K562 (cell line): ENCODE data around the gene CNNM4. TPM values are rescaled to one million over a fixed set of nuclear protein-coding genes. Genes with fewer than 3 reads are reported as not detected.

Experiments used
- ATAC-seq: fragments of 200-7000 bp; cut with Tn5 transposase; 3 replicates; pipeline ENCODE4 v1.9.1; 2020; ENCODE audit warnings: moderate library complexity
- BruUV-seq: library from RNA; stranded (reverse); fragments of 400-500 nt; replicated peaks from 2 replicates; lab custom pipeline; 2021; lab: Mats Ljungman, UMichigan
- CTCF ChIA-PET: fragments of 300-600 bp; formaldehyde crosslinking; extraction: SDS; loops from one replicate; lab custom pipeline; 2021; ENCODE audit warnings: low intra/inter-chr PET ratio; lab: Yijun Ruan, JAX
- POLR2A ChIA-PET: fragments of 300-600, 350-650 bp; sonication (Branson Sonifier 250); formaldehyde crosslinking; extraction: SDS; loops from one replicate; lab custom pipeline; 2021; ENCODE audit warnings: antibody characterized with exemption, inconsistent platforms; lab: Yijun Ruan, JAX
- DNase-seq, 4 experiments: peaks; one replicate each; pipeline versions ENCODE4 v3.0.0 to v3.0.0-alpha.2; 2011 to 2018; ENCODE audit warnings: low spot score in 3 of 4, mixed read lengths in 3 of 4; ENCODE audit errors: extremely low read depth in 1 of 4
- FAIRE-seq: peaks from 2 replicates; lab custom pipeline; 2011; peaks lifted over from hg19 to GRCh38; lab: Jason Lieb, UNC
- H2AFZ ChIP-seq: 2 replicates; pipeline ENCODE4 v1.6.0; 2011; ENCODE audit warnings: low read depth, low read length, control low read depth, inconsistent platforms
- H3K27ac ChIP-seq: fragments of 200-600 bp; 3 replicates; pipeline ENCODE4 v1.8.0; 2011; ENCODE audit warnings: low read depth, mild to moderate bottlenecking, control low read depth, inconsistent platforms, low read length, moderate library complexity, mixed read lengths; ENCODE audit errors: extremely low read depth
- H3K27me3 ChIP-seq, 2 experiments: fragments of 300-600 bp in 1 of 2; 2 replicates in 1 of 2; 3 replicates in 1 of 2; pipeline versions ENCODE4 v1.6.0 to v1.8.0; 2011; ENCODE audit warnings: inconsistent platforms in 2 of 2, low read length in 2 of 2, mild to moderate bottlenecking in 1 of 2, mixed read lengths in 1 of 2, moderate library complexity in 1 of 2; ENCODE audit not compliant: control insufficient read depth in 2 of 2, insufficient read depth in 2 of 2
- H3K36me3 ChIP-seq: fragments of 300-600 bp; 3 replicates; pipeline ENCODE4 v1.8.0; 2011; ENCODE audit warnings: mild to moderate bottlenecking, low read length, inconsistent platforms; ENCODE audit not compliant: control insufficient read depth, insufficient read depth
- H3K4me1 ChIP-seq, 2 experiments: fragments of 200-600 bp in 1 of 2; replicated peaks in 1 of 2; 2 replicates in 1 of 2; 3 replicates in 1 of 2; pipeline versions ENCODE4 v1.5.1 to v1.8.0; 2011; ENCODE audit warnings: inconsistent platforms in 2 of 2, low read length in 2 of 2, mild to moderate bottlenecking in 1 of 2, mixed read lengths in 1 of 2, moderate library complexity in 1 of 2; ENCODE audit not compliant: control insufficient read depth in 2 of 2, insufficient read depth in 2 of 2
- H3K4me2 ChIP-seq: 2 replicates; pipeline ENCODE4 v1.6.1; 2011; ENCODE audit warnings: low read length, control low read depth, inconsistent platforms, mixed read lengths; ENCODE audit not compliant: insufficient read depth
- H3K4me3 ChIP-seq: fragments of 200-600 bp; sonication (generic), shearing (Covaris generic); 2 replicates; pipeline ENCODE4 v1.5.1; 2016; ENCODE audit warnings: control low read depth, inconsistent platforms
- H3K79me2 ChIP-seq: fragments of 200-600 bp; 3 replicates; pipeline ENCODE4 v1.8.0; 2011; ENCODE audit warnings: low read length, inconsistent platforms; ENCODE audit not compliant: control insufficient read depth, insufficient read depth
- H3K9ac ChIP-seq, 2 experiments: 2 replicates each; pipeline versions ENCODE4 v1.6.0 to v1.6.1; 2011; ENCODE audit warnings: low read depth in 2 of 2, low read length in 2 of 2, control low read depth in 1 of 2, inconsistent platforms in 1 of 2, mild to moderate bottlenecking in 1 of 2, mixed read lengths in 1 of 2; ENCODE audit not compliant: insufficient read depth in 1 of 2
- H3K9me1 ChIP-seq: one replicate; pipeline ENCODE4 v1.6.0; 2011; ENCODE audit warnings: inconsistent platforms, mild to moderate bottlenecking, low read length, moderate library complexity; ENCODE audit not compliant: control insufficient read depth, insufficient read depth
- H3K9me3 ChIP-seq: replicated peaks from 2 replicates; pipeline ENCODE4 v1.5.1; 2011; ENCODE audit warnings: low read depth, low read length, inconsistent platforms; ENCODE audit not compliant: control insufficient read depth, insufficient read depth
- H4K20me1 ChIP-seq: replicated peaks from 2 replicates; pipeline ENCODE4 v1.6.1; 2011; ENCODE audit warnings: low read length, inconsistent platforms, mixed read lengths; ENCODE audit not compliant: control insufficient read depth, insufficient read depth
- BHLHE40 ChIP-seq: IDR thresholded peaks from 2 replicates; pipeline ENCODE4 v1.6.1; 2011; ENCODE audit warnings: low read length, improper control_type of control experiment
- CHCHD3 ChIP-seq: fragments of 250-450 bp; sonication (Bioruptor Pico); IDR thresholded peaks from 2 replicates; pipeline ENCODE4 v2.1.2; 2022; ENCODE audit warnings: mild to moderate bottlenecking
- DACH1 ChIP-seq: fragments of 450-650 bp; IDR thresholded peaks from 2 replicates; pipeline ENCODE4 v1.6.1; 2018; ENCODE audit not compliant: partially characterized antibody
- ETV5 ChIP-seq: sonication (generic); formaldehyde crosslinking; IDR thresholded peaks from 2 replicates; pipeline ENCODE4 v1.4.0; 2020; ENCODE audit warnings: low read depth, mild to moderate bottlenecking, missing genetic modification reagents
- GTF2A2 ChIP-seq: IDR thresholded peaks from 2 replicates; pipeline ENCODE4 v1.6.1; 2016; ENCODE audit warnings: mild to moderate bottlenecking, missing genetic modification characterization, missing compliant biosample characterization
- HNRNPL ChIP-seq: fragments of 200-400 bp; formaldehyde crosslinking; IDR thresholded peaks from 2 replicates; pipeline ENCODE4 v1.6.1; 2017; ENCODE audit warnings: low read depth, mild to moderate bottlenecking, low read length
- IFI16 ChIP-seq: fragments of 250-450 bp; sonication (Bioruptor Pico); IDR thresholded peaks from 2 replicates; pipeline ENCODE4 v2.1.2; 2022; ENCODE audit warnings: mild to moderate bottlenecking, inconsistent platforms
- KDM1A ChIP-seq, 2 experiments: fragments of 450-650 bp; IDR thresholded peaks; 2 replicates each; pipeline ENCODE4 v1.6.1; 2016; ENCODE audit warnings: mild to moderate bottlenecking in 2 of 2
- KLF6 ChIP-seq: fragments of 250-450 bp; sonication (Bioruptor Pico); IDR thresholded peaks from 2 replicates; pipeline ENCODE4 v1.4.0; 2020; ENCODE audit warnings: mild to moderate bottlenecking, moderate library complexity, borderline replicate concordance
- NCOR1 ChIP-seq: fragments of 450-650 bp; IDR thresholded peaks from 2 replicates; pipeline ENCODE4 v1.6.1; 2016; ENCODE audit warnings: mild to moderate bottlenecking, moderate library complexity
- NR2F6 ChIP-seq: fragments of 450-650 bp; formaldehyde crosslinking; IDR thresholded peaks from 2 replicates; pipeline ENCODE4 v1.4.0; 2020; ENCODE audit warnings: mild to moderate bottlenecking
- PML ChIP-seq: IDR thresholded peaks from 2 replicates; pipeline ENCODE4 v1.6.1; 2012; ENCODE audit warnings: low read length, inconsistent platforms
- POLR2AphosphoS5 ChIP-seq: IDR thresholded peaks from 2 replicates; pipeline ENCODE4 v1.6.1; 2011; ENCODE audit warnings: mild to moderate bottlenecking, low read depth, low read length, moderate library complexity; ENCODE audit not compliant: control insufficient read depth, insufficient read depth
- SMAD1 ChIP-seq: fragments of 150-350 bp; IDR thresholded peaks from 2 replicates; pipeline ENCODE4 v1.6.1; 2014; ENCODE audit warnings: low read length, low read depth; ENCODE audit not compliant: partially characterized antibody
- TAF9B ChIP-seq: fragments of 450-650 bp; IDR thresholded peaks from 2 replicates; pipeline ENCODE4 v1.6.1; 2018; ENCODE audit warnings: mild to moderate bottlenecking; ENCODE audit not compliant: partially characterized antibody
- TEAD1 ChIP-seq, 2 experiments: fragments of 450-650 bp in 1 of 2; sonication (generic) in 1 of 2; formaldehyde crosslinking; IDR thresholded peaks; 2 replicates each; pipeline versions ENCODE4 v1.4.0 to v1.8.0; 2020 to 2022; ENCODE audit warnings: mild to moderate bottlenecking in 2 of 2, missing genetic modification reagents in 1 of 2
- WGBS: fragments of 100-300 bp; shearing (Covaris generic); methylation state at CpG from one replicate; pipeline ENCODE4 v1.1.6; 2016; ENCODE audit warnings: low coverage, mixed read lengths; ENCODE audit not compliant: insufficient coverage; ENCODE audit errors: missing lambda C conversion rate; 5-methylcytosine and 5-hydroxymethylcytosine counted together
- in situ Hi-C: fragments of 300-500 bp; cut with MboI; formaldehyde crosslinking; loops from 4 replicates; pipeline ENCODE4 v1.15.0; 2018; ENCODE audit warnings: inconsistent platforms, mixed read lengths
- intact Hi-C: fragments of 100-400 bp; cut with micrococcal nuclease; formaldehyde crosslinking; loops from 2 replicates; pipeline ENCODE4 v1.14.2; 2022
- polyA plus RNA-seq, 8 experiments: library from polyadenylated mRNA; depleted of rRNA in 4 of 8; stranded (reverse) in 5 of 8; unstranded in 3 of 8; fragments of >200 nt; fragmentation: Nextera tagmentation in 2 of 8; fragmentation: Illumina TruSeq in 1 of 8; extraction: Ambion mirVana in 2 of 8; extraction: Trizol in 1 of 8; gene quantifications; 2 replicates each; pipeline versions ENCODE4 v1.2.1 to v1.2.3, GENCODE V29; 2011 to 2014; ENCODE audit warnings: inconsistent platforms in 1 of 8, missing spikeins in 1 of 8
- total RNA-seq, 7 experiments: library from RNA; depleted of rRNA in 6 of 7; stranded (reverse); fragments of >200 nt in 6 of 7; fragmentation: Illumina TruSeq in 2 of 7; extraction: Trizol in 2 of 7; gene quantifications; 2 replicates each; pipeline versions ENCODE4 v1.2.1 to v1.2.3, GENCODE V29; 2011 to 2021; ENCODE audit warnings: low replicate concordance in 1 of 7
- TF ChIP-seq, protein P1 (sequence below): fragments of 450-650 bp; IDR thresholded peaks from 2 replicates; pipeline ENCODE4 v1.6.1; 2017; ENCODE audit warnings: antibody characterized with exemption
- TF ChIP-seq, protein P2 (sequence below): fragments of 200-800 bp; sonication (Bioruptor generic); IDR thresholded peaks from 2 replicates; pipeline ENCODE4 v1.6.1; 2017; ENCODE audit warnings: missing genetic modification characterization, missing compliant biosample characterization
- TF ChIP-seq, protein P3 (sequence below): fragments of 450-650 bp; formaldehyde crosslinking; IDR thresholded peaks from 2 replicates; pipeline ENCODE4 v1.4.0; 2022; ENCODE audit warnings: mild to moderate bottlenecking, moderate library complexity

Gene CNNM4
- total and polyA plus RNA-seq, 9 of the 15 experiments (the other 6 are each of a cell fraction or from before 2014, with no cell fraction given): 0.96 to 6.3 (median 2.8) TPM

DNA sequence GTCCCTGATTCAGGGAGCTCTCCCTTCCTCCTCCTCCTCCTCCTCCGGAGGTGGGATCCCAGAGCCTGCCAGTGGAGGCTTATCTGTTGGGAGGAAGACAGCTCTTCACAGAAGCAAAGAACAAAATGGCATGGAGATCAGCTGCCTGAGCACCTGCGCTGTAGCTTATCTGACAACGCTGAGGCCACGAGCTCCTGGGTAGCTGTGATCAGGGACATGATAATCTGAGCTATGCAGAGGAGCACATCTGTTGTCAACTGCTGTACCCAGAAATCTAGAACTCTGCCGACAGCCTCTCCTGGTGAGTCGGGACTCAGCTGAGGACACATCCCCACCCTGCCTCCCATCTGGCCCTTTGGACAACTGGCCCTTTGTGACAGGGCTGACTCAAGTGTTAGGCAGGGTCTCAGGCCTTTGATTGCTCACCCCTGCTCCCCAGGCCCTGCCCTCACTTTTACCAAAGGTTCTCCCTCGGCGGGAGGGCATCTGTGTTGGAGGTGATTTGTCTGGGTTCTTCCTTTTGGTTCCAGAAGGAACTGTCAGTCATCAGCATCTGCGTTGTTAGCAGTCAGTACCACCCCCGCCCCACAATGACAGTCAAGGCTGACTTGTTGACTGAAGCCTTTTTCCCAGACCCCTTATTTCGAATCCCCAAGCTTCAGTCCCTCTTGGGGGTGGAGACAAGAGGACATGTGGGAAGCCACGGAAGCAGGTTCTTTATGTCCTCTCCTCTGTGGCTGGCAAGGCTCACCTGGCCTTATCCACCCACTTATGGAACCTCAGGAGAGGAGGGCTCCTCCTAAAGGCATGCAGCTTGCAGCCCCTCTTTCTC lies 49.5 kb downstream of the CNNM4 start:
- BruUV-seq: no TSS peak
- H3K27me3 ChIP-seq: no peaks in the 10 kb centered on the region
- no peak overlapping the region for H3K4me3 ChIP-seq
- H3K79me2 ChIP-seq: no peaks in the 10 kb centered on the region
- H3K4me2 ChIP-seq: no peak overlapping the region
- no peaks in the 10 kb centered on the region for H3K9me3 ChIP-seq
- peak overlapping the region in 1 of 2 experiments; percentile 75; a peak in 1 of 4 replicates for H3K9ac ChIP-seq
- no peaks in the 10 kb centered on the region for H3K36me3 ChIP-seq
- H4K20me1 ChIP-seq: 0 out of 2 replicates have a peak, but pooled peaks cover 5% of the 10 kb centered on the region
- H3K27ac ChIP-seq: no peak overlapping the region
- ChIA-PET CTCF (no interaction called here), POLR2A (interaction anchor here (0.5 to 2.2 kb wide), 9 partner anchors 8 to 187 kb away, joined by 3 to 8 read pairs (median 4); partner anchors contain the start of gene ANKRD39)
- H3K9me1 ChIP-seq: peaks cover 5% of the 10 kb centered on the region
- intact Hi-C loops (loop anchor here (10.0 kb wide), 1 partner anchor 255 kb away; no protein-coding TSS in a partner anchor), in situ Hi-C loops (no loop called here)
- WGBS: 17% methylated on average over 11 of the region's 12 CpGs
- H3K4me1 ChIP-seq: peaks cover 11 to 20% of the 10 kb centered on the region in 2 experiments; a peak in 4 of 5 replicates
- FAIRE-seq (peak; percentile 89), DNase-seq (peak; percentile 41 to 74 (median 50)), ATAC-seq (peak; percentile 75)
- no peak overlapping the region for H2AFZ ChIP-seq
- TF ChIP-seq NR2F6 (CRISPR knock-in tag): no peak
- TF ChIP-seq PML: peak; percentile 66; the same call in 1 of the 2 replicates
- no peak for TF ChIP-seq IFI16 (CRISPR knock-in tag)
- no peak for TF ChIP-seq GTF2A2
- TF ChIP-seq HNRNPL: no peak
- TF ChIP-seq BHLHE40: peak; percentile 63
- TF ChIP-seq ETV5: no peak
- TF ChIP-seq CHCHD3 (CRISPR knock-in tag): no peak
- no peak for TF ChIP-seq TAF9B
- TF ChIP-seq DACH1: no peak
- TF ChIP-seq KLF6 (CRISPR knock-in tag): no peak
- TF ChIP-seq SMAD1: no peak
- peak; percentile 71; the same call in 1 of the 2 replicates for TF ChIP-seq POLR2AphosphoS5
- TF ChIP-seq, protein P1, sequence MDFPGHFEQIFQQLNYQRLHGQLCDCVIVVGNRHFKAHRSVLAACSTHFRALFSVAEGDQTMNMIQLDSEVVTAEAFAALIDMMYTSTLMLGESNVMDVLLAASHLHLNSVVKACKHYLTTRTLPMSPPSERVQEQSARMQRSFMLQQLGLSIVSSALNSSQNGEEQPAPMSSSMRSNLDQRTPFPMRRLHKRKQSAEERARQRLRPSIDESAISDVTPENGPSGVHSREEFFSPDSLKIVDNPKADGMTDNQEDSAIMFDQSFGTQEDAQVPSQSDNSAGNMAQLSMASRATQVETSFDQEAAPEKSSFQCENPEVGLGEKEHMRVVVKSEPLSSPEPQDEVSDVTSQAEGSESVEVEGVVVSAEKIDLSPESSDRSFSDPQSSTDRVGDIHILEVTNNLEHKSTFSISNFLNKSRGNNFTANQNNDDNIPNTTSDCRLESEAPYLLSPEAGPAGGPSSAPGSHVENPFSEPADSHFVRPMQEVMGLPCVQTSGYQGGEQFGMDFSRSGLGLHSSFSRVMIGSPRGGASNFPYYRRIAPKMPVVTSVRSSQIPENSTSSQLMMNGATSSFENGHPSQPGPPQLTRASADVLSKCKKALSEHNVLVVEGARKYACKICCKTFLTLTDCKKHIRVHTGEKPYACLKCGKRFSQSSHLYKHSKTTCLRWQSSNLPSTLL: no peak
- TF ChIP-seq KDM1A (IDR thresholded peaks at IDR 0.05): peak in 1 of 2 experiments; percentile 16; a peak in 1 of 4 replicates
- no peak for TF ChIP-seq TEAD1 (CRISPR knock-in tag; IDR thresholded peaks at IDR 0.05)
- peak; percentile 73 for TF ChIP-seq NCOR1
- TF ChIP-seq, protein P2, sequence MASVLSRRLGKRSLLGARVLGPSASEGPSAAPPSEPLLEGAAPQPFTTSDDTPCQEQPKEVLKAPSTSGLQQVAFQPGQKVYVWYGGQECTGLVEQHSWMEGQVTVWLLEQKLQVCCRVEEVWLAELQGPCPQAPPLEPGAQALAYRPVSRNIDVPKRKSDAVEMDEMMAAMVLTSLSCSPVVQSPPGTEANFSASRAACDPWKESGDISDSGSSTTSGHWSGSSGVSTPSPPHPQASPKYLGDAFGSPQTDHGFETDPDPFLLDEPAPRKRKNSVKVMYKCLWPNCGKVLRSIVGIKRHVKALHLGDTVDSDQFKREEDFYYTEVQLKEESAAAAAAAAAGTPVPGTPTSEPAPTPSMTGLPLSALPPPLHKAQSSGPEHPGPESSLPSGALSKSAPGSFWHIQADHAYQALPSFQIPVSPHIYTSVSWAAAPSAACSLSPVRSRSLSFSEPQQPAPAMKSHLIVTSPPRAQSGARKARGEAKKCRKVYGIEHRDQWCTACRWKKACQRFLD (CRISPR knock-in tag): peak; percentile 29; the same call in 1 of the 2 replicates
- TF ChIP-seq, protein P3, sequence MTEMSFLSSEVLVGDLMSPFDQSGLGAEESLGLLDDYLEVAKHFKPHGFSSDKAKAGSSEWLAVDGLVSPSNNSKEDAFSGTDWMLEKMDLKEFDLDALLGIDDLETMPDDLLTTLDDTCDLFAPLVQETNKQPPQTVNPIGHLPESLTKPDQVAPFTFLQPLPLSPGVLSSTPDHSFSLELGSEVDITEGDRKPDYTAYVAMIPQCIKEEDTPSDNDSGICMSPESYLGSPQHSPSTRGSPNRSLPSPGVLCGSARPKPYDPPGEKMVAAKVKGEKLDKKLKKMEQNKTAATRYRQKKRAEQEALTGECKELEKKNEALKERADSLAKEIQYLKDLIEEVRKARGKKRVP: no peak
